NCI-H2196 treated with DMSO at 0.1 percent for 48 hours (cell line): ENCODE results near the gene COL24A1.
"Not testable (repeated sequence)": the region's sequence is repeated elsewhere in the genome, so short reads cannot be mapped to it uniquely, and the experiment has no call there.

Experiments used
- DNase-seq: peaks from one replicate; lab custom pipeline; 2025; ENCODE audit not compliant: unreplicated experiment; lab: John Stamatoyannopoulos, UW

Gene COL24A1

GRCh38 chr1:85998105-85998855, 158.3 kb downstream of the COL24A1 start:
- no peak for DNase-seq

- no peak for DNase-seq
These were observed 163.8 kb downstream of the COL24A1 start for GRCh38 chr1:85992791-85993190.

GRCh38 chr1:85991261-85991660, 165.3 kb downstream of the COL24A1 start:
- no peak for DNase-seq

- DNase-seq, result no peak
These were observed 171.9 kb downstream of the COL24A1 start for GRCh38 chr1:85984636-85985035.

- DNase-seq, result no peak
These were observed 173.3 kb downstream of the COL24A1 start for GRCh38 chr1:85983316-85983715.

- no peak for DNase-seq
These were observed 179.9 kb downstream of the COL24A1 start for GRCh38 chr1:85976516-85977205.

- no peak for DNase-seq
These were observed 180.6 kb downstream of the COL24A1 start for GRCh38 chr1:85975912-85976371.

- no peak for DNase-seq
These were observed 194.1 kb downstream of the COL24A1 start for GRCh38 chr1:85962457-85962856.

GRCh38 chr1:85957760-85958159, 198.8 kb downstream of the COL24A1 start:
- no peak for DNase-seq

GRCh38 chr1:85955218-85955617, 201.4 kb downstream of the COL24A1 start:
- not testable (repeated sequence) for DNase-seq

- no peak for DNase-seq
These were observed 204.1 kb downstream of the COL24A1 start for GRCh38 chr1:85952460-85952859.

- DNase-seq, result no peak
These were observed 209.4 kb downstream of the COL24A1 start for GRCh38 chr1:85947186-85947585.

GRCh38 chr1:85943945-85944344, 212.6 kb downstream of the COL24A1 start:
- DNase-seq, result no peak

- no peak for DNase-seq
These were observed 213.0 kb downstream of the COL24A1 start for GRCh38 chr1:85943526-85943925.

GRCh38 chr1:85940656-85941306, 215.8 kb downstream of the COL24A1 start:
- no peak for DNase-seq

GRCh38 chr1:85938829-85939228, 217.7 kb downstream of the COL24A1 start:
- DNase-seq, result no peak

GRCh38 chr1:85936470-85936869, 220.1 kb downstream of the COL24A1 start:
- no peak for DNase-seq

- DNase-seq, result no peak
These were observed 220.5 kb downstream of the COL24A1 start for GRCh38 chr1:85936057-85936456.

- no peak for DNase-seq
These were observed 221.3 kb downstream of the COL24A1 start for GRCh38 chr1:85935234-85935633.

- DNase-seq, result no peak
These were observed 222.1 kb downstream of the COL24A1 start for GRCh38 chr1:85934516-85934915.

GRCh38 chr1:85933961-85934360, 222.6 kb downstream of the COL24A1 start:
- DNase-seq, result no peak

- DNase-seq, result no peak
These were observed 244.8 kb downstream of the COL24A1 start for GRCh38 chr1:85911742-85912141.
